ENCODE results near the gene MCF2L2. TPM values are rescaled to one million over a fixed set of nuclear protein-coding genes. Genes with fewer than 3 reads are reported as not detected.

The MCF2L2 gene
- total and polyA plus RNA-seq, 7 experiments from 2014 or later, result 0.15 to 4.3 (median 0.47) TPM; not detected in 1

GRCh38 chr3:183131186-183131725, 297.2 kb downstream of the MCF2L2 start:
- ChIA-PET POLR2A (no interaction called here), CTCF (no interaction called here)
- H3K4me3 ChIP-seq (ENCODE audit: low read length), result no peak overlapping the region
- no peaks in the 10 kb centered on the region for H3K27me3 ChIP-seq (ENCODE audit: control insufficient read depth in 2 of 2, insufficient read depth in 2 of 2, low read length in 2 of 2)
- Mint-ChIP-seq H3K27ac (no peak overlapping the region), H3K36me3 (peaks cover 11 to 39% (median 22%) of the 10 kb centered on the region in 5 donors), H3K9me3 (peaks cover 2 to 27% (median 11%) of the 10 kb centered on the region in 11 donors), H3K4me3 (no peak overlapping the region), H3K27me3 (peaks cover 0 to 3% (median 0%) of the 10 kb centered on the region in 5 donors), H3K4me1 (peaks cover 0 to 11% (median 5%) of the 10 kb centered on the region in 7 donors)
- intact Hi-C loops (cut with micrococcal nuclease), result no loop called here
- no peaks in the 10 kb centered on the region for H3K4me1 ChIP-seq (ENCODE audit: control insufficient read depth in 2 of 2, insufficient read depth in 2 of 2, low read length in 2 of 2)
- H3K9me3 ChIP-seq (ENCODE audit: control insufficient read depth in 2 of 3, low read length in 3 of 3), result no peaks in the 10 kb centered on the region
- no peak overlapping the region for H3K27ac ChIP-seq (ENCODE audit: low read depth, low read length)
- ATAC-seq, result no peak
- no peaks in the 10 kb centered on the region for H3K36me3 ChIP-seq (ENCODE audit: control insufficient read depth in 2 of 3, insufficient read depth in 3 of 3, low read length in 3 of 3)
- DNase-seq, result no peak

DNA sequence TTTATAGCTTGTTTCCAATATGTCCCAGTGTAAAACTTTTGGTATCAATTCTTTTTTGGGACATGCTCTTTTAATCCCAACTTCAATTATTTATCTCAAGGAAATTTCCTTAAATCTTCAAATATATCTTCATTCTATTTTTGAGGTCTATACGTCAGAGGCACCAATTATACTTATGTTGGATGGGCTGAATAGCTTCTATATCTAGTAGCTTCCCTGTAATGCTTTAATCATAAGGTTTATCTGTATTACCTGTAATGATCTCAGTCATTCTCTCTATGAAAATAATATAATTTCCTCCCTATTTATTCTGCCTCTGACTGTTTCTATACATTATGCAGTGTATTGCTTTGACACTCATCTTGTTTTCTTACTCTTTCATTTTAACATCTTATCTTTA, 299.2 kb downstream of the MCF2L2 start:
- Mint-ChIP-seq H3K9me3 (peaks cover 2 to 27% (median 11%) of the 10 kb centered on the region in 11 donors), H3K4me3 (no peak overlapping the region), H3K36me3 (peaks cover 11 to 33% (median 15%) of the 10 kb centered on the region in 5 donors), H3K27ac (no peak overlapping the region), H3K4me1 (peaks cover 0 to 7% (median 4%) of the 10 kb centered on the region in 7 donors), H3K27me3 (peaks cover 0 to 3% (median 0%) of the 10 kb centered on the region in 5 donors)
- ATAC-seq, result no peak
- Histone ChIP-seq H3K27me3 (ENCODE audit: control insufficient read depth in 2 of 2, insufficient read depth in 2 of 2, low read length in 2 of 2) (no peaks in the 10 kb centered on the region), H3K4me3 (ENCODE audit: low read length) (no peak overlapping the region), H3K9me3 (ENCODE audit: control insufficient read depth in 2 of 3, low read length in 3 of 3) (no peaks in the 10 kb centered on the region), H3K27ac (ENCODE audit: low read depth, low read length) (no peak overlapping the region), H3K4me1 (ENCODE audit: control insufficient read depth in 2 of 2, insufficient read depth in 2 of 2, low read length in 2 of 2) (no peaks in the 10 kb centered on the region), H3K36me3 (ENCODE audit: control insufficient read depth in 2 of 3, insufficient read depth in 3 of 3, low read length in 3 of 3) (no peaks in the 10 kb centered on the region)
- intact Hi-C loops (cut with micrococcal nuclease), result loop anchor here (10.0 kb wide), 2 partner anchors 636 to 756 kb away; partner anchors contain the start of gene PARL (in 1 of the 2)
- ChIA-PET CTCF (no interaction called here), POLR2A (no interaction called here)
- DNase-seq, result no peak

- ChIA-PET CTCF (no interaction called here), POLR2A (no interaction called here)
- no peak overlapping the region for H3K27ac ChIP-seq (ENCODE audit: low read depth, low read length)
- H3K9me3 ChIP-seq (ENCODE audit: control insufficient read depth in 2 of 3, low read length in 3 of 3), result no peaks in the 10 kb centered on the region
- no peak overlapping the region for H3K27ac Mint-ChIP-seq
- peaks cover 2 to 27% (median 11%) of the 10 kb centered on the region in 11 donors for H3K9me3 Mint-ChIP-seq
- no peak overlapping the region for H3K4me3 ChIP-seq (ENCODE audit: low read length)
- no peaks in the 10 kb centered on the region for H3K36me3 ChIP-seq (ENCODE audit: control insufficient read depth in 2 of 3, insufficient read depth in 3 of 3, low read length in 3 of 3)
- H3K27me3 Mint-ChIP-seq, result peaks cover 0 to 3% (median 0%) of the 10 kb centered on the region in 5 donors
- H3K4me1 Mint-ChIP-seq, result peaks cover 0 to 3% (median 0%) of the 10 kb centered on the region in 7 donors
- no peak for ATAC-seq
- intact Hi-C loops (cut with micrococcal nuclease), result loop anchor here (10.0 kb wide), 2 partner anchors 636 to 756 kb away; partner anchors contain the start of gene PARL (in 1 of the 2)
- no peak overlapping the region for H3K4me3 Mint-ChIP-seq
- H3K27me3 ChIP-seq (ENCODE audit: control insufficient read depth in 2 of 2, insufficient read depth in 2 of 2, low read length in 2 of 2), result no peaks in the 10 kb centered on the region
- DNase-seq, result no peak
- no peaks in the 10 kb centered on the region for H3K4me1 ChIP-seq (ENCODE audit: control insufficient read depth in 2 of 2, insufficient read depth in 2 of 2, low read length in 2 of 2)
- H3K36me3 Mint-ChIP-seq, result peaks cover 11 to 30% (median 15%) of the 10 kb centered on the region in 5 donors
Measured at GRCh38 chr3:183128709-183129108, 299.7 kb downstream of the MCF2L2 start.

Other genes with a start within 250 kb of the MCF2L2 start
- gene B3GNT5, start 175.4 kb downstream of the MCF2L2 start, total RNA-seq, result 10 to 100 TPM in 1 of 5 experiments, 1 to 10 TPM in 2, under 1 TPM in 2; 0.22 to 13.1 (median 1.5) TPM
- gene B3GNT5, start 175.4 kb downstream of the MCF2L2 start, polyA plus RNA-seq, result not detected
- gene KLHL6, start 127.1 kb upstream of the MCF2L2 start, total RNA-seq, result 10 to 100 TPM; 37.7 to 72.9 (median 41.5) TPM
- gene KLHL6, start 127.1 kb upstream of the MCF2L2 start, polyA plus RNA-seq, result 10 to 100 TPM; 25.8 to 32.9 TPM
- gene KLHL24, start 207.0 kb upstream of the MCF2L2 start, total RNA-seq, result 100 to 1,000 TPM in 4 of 5 experiments, 10 to 100 TPM in 1; 25.3 to 161 (median 129) TPM
- 10 to 100 TPM; 57.8 to 59.6 TPM for gene KLHL24, start 207.0 kb upstream of the MCF2L2 start, polyA plus RNA-seq